ENCODE data around the gene DUSP10. TPM values are rescaled to one million over a fixed set of nuclear protein-coding genes. Genes with fewer than 3 reads are reported as not detected.

Gene DUSP10
- total RNA-seq, 1 donor from 2014 or later: 2.6 TPM

- H3K27ac ChIP-seq: no peak overlapping the region
These were observed 53.9 kb downstream of the DUSP10 start for GRCh38 chr1:221687836-221688487.

GRCh38 chr1:221683681-221684080, 58.2 kb downstream of the DUSP10 start:
- Histone ChIP-seq H3K79me2 (ENCODE audit: low read depth) (no peaks in the 10 kb centered on the region), H3K27ac (no peak overlapping the region), H3K36me3 (no peaks in the 10 kb centered on the region), H3K9me3 (ENCODE audit: low read depth) (peaks cover 8% of the 10 kb centered on the region), H3K4me3 (no peak overlapping the region), H2AFZ (replicated peaks) (no peak overlapping the region), H3K4me1 (no peaks in the 10 kb centered on the region), H3K9ac (no peak overlapping the region), H4K20me1 (ENCODE audit: low read depth) (no peaks in the 10 kb centered on the region), H3K4me2 (no peak overlapping the region), H3K27me3 (no peaks in the 10 kb centered on the region), H3F3A (ENCODE audit: low read depth) (no peaks in the 10 kb centered on the region)
- DNase-seq (ENCODE audit: low spot score): no peak
- Mint-ChIP-seq H3K4me1 (no peaks in the 10 kb centered on the region), H3K9me3 (peaks cover 8% of the 10 kb centered on the region), H3K27ac (no peak overlapping the region), H3K4me3 (no peak overlapping the region), H3K36me3 (no peaks in the 10 kb centered on the region), H3K27me3 (ENCODE audit: insufficient read depth, low read depth) (no peaks in the 10 kb centered on the region)
- TF ChIP-seq CTCF (IDR thresholded peaks at IDR 0.05) (no peak), EZH2phosphoT487 (IDR thresholded peaks at IDR 0.05) (no peak), EZH2 (IDR thresholded peaks at IDR 0.05) (no peak)

More at GRCh38 chr1:221687836-221688487, 53.9 kb downstream of the DUSP10 start:
- Histone ChIP-seq H3K27me3 (no peaks in the 10 kb centered on the region), H3K9me3 (ENCODE audit: low read depth) (no peaks in the 10 kb centered on the region), H3K4me3 (no peak overlapping the region), H2AFZ (replicated peaks) (no peak overlapping the region), H4K20me1 (ENCODE audit: low read depth) (no peaks in the 10 kb centered on the region), H3F3A (ENCODE audit: low read depth) (no peaks in the 10 kb centered on the region), H3K79me2 (ENCODE audit: low read depth) (no peaks in the 10 kb centered on the region), H3K4me1 (no peaks in the 10 kb centered on the region), H3K36me3 (no peaks in the 10 kb centered on the region), H3K9ac (no peak overlapping the region), H3K4me2 (no peak overlapping the region)
- H3K36me3 Mint-ChIP-seq: no peaks in the 10 kb centered on the region
- no peaks in the 10 kb centered on the region for H3K27me3 Mint-ChIP-seq (ENCODE audit: insufficient read depth, low read depth)
- no peak for DNase-seq (ENCODE audit: low spot score)
- H3K9me3 Mint-ChIP-seq: no peaks in the 10 kb centered on the region
- TF ChIP-seq EZH2 (IDR thresholded peaks at IDR 0.05) (no peak), EZH2phosphoT487 (IDR thresholded peaks at IDR 0.05) (no peak), CTCF (IDR thresholded peaks at IDR 0.05) (no peak)
- H3K27ac Mint-ChIP-seq: no peak overlapping the region
- no peaks in the 10 kb centered on the region for H3K4me1 Mint-ChIP-seq
- no peak overlapping the region for H3K4me3 Mint-ChIP-seq

DNA sequence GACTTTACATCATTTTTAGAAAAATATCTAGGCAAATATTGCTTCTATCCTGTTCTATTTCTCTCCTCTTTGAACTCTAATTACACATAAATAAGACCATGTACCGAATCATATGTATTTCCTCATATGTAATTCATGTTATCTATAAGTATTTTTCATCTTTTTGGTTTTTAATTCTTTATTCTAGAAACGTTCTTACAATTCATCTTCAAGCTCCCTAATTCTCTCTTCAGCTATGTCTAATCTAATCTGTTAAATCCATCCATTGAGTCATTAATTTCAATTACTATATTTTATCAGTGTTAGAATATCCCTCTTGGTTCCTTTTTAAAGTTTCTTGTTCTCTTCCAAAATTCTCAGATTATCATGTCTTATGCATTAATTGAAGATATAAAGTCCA, 61.8 kb downstream of the DUSP10 start:
- Mint-ChIP-seq H3K36me3 (no peaks in the 10 kb centered on the region), H3K4me1 (no peaks in the 10 kb centered on the region), H3K27me3 (ENCODE audit: insufficient read depth, low read depth) (peaks cover 3% of the 10 kb centered on the region), H3K4me3 (no peak overlapping the region), H3K27ac (no peak overlapping the region), H3K9me3 (peaks cover 8% of the 10 kb centered on the region)
- peaks cover 8% of the 10 kb centered on the region for H3K9me3 ChIP-seq (ENCODE audit: low read depth)
- no peak overlapping the region for H2AFZ ChIP-seq (replicated peaks)
- H3F3A ChIP-seq (ENCODE audit: low read depth): no peaks in the 10 kb centered on the region
- no peak overlapping the region for H3K4me2 ChIP-seq
- no peaks in the 10 kb centered on the region for H3K36me3 ChIP-seq
- no peaks in the 10 kb centered on the region for H3K27me3 ChIP-seq
- H3K4me3 ChIP-seq: no peak overlapping the region
- DNase-seq (ENCODE audit: low spot score): no peak
- H3K9ac ChIP-seq: no peak overlapping the region
- H4K20me1 ChIP-seq (ENCODE audit: low read depth): no peaks in the 10 kb centered on the region
- H3K79me2 ChIP-seq (ENCODE audit: low read depth): no peaks in the 10 kb centered on the region
- TF ChIP-seq CTCF (IDR thresholded peaks at IDR 0.05) (no peak), EZH2phosphoT487 (IDR thresholded peaks at IDR 0.05) (no peak), EZH2 (IDR thresholded peaks at IDR 0.05) (no peak)
- H3K27ac ChIP-seq: no peak overlapping the region
- no peaks in the 10 kb centered on the region for H3K4me1 ChIP-seq

Measured in neural progenitor cell (in vitro differentiated cells).